H1 (cell line): ENCODE results near the gene KPNA6. TPM values are rescaled to one million over a fixed set of nuclear protein-coding genes. Genes with fewer than 3 reads are reported as not detected.

Source experiments
- ASH2L ChIP-seq: fragments of 200-600, 300-600 bp; sonication (generic); IDR thresholded peaks from one replicate; pipeline ENCODE4 v1.7.1; 2017; ENCODE audit warnings: low read length
- CEBPB ChIP-seq: IDR thresholded peaks from 2 replicates; pipeline ENCODE4 v1.6.1; 2012; ENCODE audit warnings: low read depth, low read length
- POLR2AphosphoS5 ChIP-seq: IDR thresholded peaks from 2 replicates; pipeline ENCODE4 v1.6.1; 2011; ENCODE audit warnings: low read depth, low read length
- SIN3A ChIP-seq, 2 experiments: IDR thresholded peaks in 1 of 2; conservative IDR thresholded peaks in 1 of 2; 2 replicates each; pipeline ENCODE4 v1.6.1; 2011 to 2012; ENCODE audit warnings: low read length in 2 of 2, improper control_type of control experiment in 1 of 2, low read depth in 1 of 2, mild to moderate bottlenecking in 1 of 2
- USF2 ChIP-seq: IDR thresholded peaks from 2 replicates; pipeline ENCODE4 v1.6.1; 2011; ENCODE audit warnings: low read length, improper control_type of control experiment
- YY1 ChIP-seq: IDR thresholded peaks from 2 replicates; pipeline ENCODE4 v1.6.1; 2011; ENCODE audit warnings: low read depth, mild to moderate bottlenecking, low read length
- polyA plus RNA-seq, 7 experiments: library from polyadenylated mRNA; depleted of rRNA in 3 of 7; stranded (reverse) in 5 of 7; unstranded in 2 of 7; fragments of >200 nt in 5 of 7; fragments of 200-250 nt in 2 of 7; gene quantifications; 1 replicate in 5 of 7; 2 replicates in 1 of 7; 4 replicates in 1 of 7; pipeline versions ENCODE4 v1.2.1 to v1.2.3, GENCODE V29; 2011 to 2013; ENCODE audit warnings: missing spikeins in 2 of 7, mixed read lengths in 2 of 7
- total RNA-seq: library from RNA; stranded (reverse); fragmentation: NEBNext Ultra II Directional; extraction: Animal tissue kit (Norgen Biotek cat#: 25700); gene quantifications from 2 replicates; pipeline ENCODE4 v1.2.1, GENCODE V29; 2021
- TF ChIP-seq, protein P1 (sequence below): fragments of 300-600 bp; sonication (generic); IDR thresholded peaks from 2 replicates; pipeline ENCODE4 v1.7.1; 2012; ENCODE audit warnings: low read length, moderate library complexity, mild to moderate bottlenecking, inconsistent platforms; ENCODE audit not compliant: insufficient replicate concordance
- TF ChIP-seq, protein P2 (sequence below): IDR thresholded peaks from 2 replicates; pipeline ENCODE4 v1.6.1; 2012; ENCODE audit warnings: low read length, inconsistent platforms

Gene KPNA6
- total and polyA plus RNA-seq, 2 of the 8 experiments (the other 6 are each of a cell fraction or from before 2014, with no cell fraction given) = 24.2 to 120 TPM

DNA sequence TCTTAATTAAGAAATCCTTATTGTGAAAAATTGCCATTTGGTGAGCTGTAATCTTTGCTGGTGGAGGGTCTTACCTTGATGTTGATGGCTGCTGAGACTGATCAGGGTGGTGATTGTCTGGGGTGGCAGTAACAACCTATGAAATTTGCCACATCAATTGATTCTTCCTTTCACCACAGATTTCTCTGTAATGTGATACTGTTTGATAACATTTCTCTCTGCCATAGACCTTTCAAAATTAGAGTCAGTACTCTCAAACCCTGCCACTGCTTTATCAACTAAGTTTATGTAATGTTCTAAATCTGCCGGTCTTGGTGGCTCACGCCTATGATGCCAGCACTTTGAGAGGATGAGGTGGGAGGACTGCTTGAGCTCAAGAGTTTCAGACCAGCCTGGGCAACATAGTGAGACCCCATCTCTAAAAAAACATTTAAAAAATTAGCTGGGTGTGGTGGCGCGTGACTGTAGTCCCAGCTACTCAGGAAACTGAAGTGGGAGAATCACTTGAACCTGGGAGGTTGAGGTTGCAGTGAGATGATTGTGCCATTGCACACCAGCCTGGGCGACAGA is 5.0 kb downstream of the KPNA6 start (continued):
- TF ChIP-seq, protein P1, sequence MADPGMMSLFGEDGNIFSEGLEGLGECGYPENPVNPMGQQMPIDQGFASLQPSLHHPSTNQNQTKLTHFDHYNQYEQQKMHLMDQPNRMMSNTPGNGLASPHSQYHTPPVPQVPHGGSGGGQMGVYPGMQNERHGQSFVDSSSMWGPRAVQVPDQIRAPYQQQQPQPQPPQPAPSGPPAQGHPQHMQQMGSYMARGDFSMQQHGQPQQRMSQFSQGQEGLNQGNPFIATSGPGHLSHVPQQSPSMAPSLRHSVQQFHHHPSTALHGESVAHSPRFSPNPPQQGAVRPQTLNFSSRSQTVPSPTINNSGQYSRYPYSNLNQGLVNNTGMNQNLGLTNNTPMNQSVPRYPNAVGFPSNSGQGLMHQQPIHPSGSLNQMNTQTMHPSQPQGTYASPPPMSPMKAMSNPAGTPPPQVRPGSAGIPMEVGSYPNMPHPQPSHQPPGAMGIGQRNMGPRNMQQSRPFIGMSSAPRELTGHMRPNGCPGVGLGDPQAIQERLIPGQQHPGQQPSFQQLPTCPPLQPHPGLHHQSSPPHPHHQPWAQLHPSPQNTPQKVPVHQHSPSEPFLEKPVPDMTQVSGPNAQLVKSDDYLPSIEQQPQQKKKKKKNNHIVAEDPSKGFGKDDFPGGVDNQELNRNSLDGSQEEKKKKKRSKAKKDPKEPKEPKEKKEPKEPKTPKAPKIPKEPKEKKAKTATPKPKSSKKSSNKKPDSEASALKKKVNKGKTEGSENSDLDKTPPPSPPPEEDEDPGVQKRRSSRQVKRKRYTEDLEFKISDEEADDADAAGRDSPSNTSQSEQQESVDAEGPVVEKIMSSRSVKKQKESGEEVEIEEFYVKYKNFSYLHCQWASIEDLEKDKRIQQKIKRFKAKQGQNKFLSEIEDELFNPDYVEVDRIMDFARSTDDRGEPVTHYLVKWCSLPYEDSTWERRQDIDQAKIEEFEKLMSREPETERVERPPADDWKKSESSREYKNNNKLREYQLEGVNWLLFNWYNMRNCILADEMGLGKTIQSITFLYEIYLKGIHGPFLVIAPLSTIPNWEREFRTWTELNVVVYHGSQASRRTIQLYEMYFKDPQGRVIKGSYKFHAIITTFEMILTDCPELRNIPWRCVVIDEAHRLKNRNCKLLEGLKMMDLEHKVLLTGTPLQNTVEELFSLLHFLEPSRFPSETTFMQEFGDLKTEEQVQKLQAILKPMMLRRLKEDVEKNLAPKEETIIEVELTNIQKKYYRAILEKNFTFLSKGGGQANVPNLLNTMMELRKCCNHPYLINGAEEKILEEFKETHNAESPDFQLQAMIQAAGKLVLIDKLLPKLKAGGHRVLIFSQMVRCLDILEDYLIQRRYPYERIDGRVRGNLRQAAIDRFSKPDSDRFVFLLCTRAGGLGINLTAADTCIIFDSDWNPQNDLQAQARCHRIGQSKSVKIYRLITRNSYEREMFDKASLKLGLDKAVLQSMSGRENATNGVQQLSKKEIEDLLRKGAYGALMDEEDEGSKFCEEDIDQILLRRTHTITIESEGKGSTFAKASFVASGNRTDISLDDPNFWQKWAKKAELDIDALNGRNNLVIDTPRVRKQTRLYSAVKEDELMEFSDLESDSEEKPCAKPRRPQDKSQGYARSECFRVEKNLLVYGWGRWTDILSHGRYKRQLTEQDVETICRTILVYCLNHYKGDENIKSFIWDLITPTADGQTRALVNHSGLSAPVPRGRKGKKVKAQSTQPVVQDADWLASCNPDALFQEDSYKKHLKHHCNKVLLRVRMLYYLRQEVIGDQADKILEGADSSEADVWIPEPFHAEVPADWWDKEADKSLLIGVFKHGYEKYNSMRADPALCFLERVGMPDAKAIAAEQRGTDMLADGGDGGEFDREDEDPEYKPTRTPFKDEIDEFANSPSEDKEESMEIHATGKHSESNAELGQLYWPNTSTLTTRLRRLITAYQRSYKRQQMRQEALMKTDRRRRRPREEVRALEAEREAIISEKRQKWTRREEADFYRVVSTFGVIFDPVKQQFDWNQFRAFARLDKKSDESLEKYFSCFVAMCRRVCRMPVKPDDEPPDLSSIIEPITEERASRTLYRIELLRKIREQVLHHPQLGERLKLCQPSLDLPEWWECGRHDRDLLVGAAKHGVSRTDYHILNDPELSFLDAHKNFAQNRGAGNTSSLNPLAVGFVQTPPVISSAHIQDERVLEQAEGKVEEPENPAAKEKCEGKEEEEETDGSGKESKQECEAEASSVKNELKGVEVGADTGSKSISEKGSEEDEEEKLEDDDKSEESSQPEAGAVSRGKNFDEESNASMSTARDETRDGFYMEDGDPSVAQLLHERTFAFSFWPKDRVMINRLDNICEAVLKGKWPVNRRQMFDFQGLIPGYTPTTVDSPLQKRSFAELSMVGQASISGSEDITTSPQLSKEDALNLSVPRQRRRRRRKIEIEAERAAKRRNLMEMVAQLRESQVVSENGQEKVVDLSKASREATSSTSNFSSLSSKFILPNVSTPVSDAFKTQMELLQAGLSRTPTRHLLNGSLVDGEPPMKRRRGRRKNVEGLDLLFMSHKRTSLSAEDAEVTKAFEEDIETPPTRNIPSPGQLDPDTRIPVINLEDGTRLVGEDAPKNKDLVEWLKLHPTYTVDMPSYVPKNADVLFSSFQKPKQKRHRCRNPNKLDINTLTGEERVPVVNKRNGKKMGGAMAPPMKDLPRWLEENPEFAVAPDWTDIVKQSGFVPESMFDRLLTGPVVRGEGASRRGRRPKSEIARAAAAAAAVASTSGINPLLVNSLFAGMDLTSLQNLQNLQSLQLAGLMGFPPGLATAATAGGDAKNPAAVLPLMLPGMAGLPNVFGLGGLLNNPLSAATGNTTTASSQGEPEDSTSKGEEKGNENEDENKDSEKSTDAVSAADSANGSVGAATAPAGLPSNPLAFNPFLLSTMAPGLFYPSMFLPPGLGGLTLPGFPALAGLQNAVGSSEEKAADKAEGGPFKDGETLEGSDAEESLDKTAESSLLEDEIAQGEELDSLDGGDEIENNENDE = no peak
- TF ChIP-seq CEBPB (no peak), ASH2L (no peak), YY1 (no peak), POLR2AphosphoS5 (no peak), SIN3A (conservative IDR thresholded peaks at IDR 0.05 in 1 of 2, IDR thresholded peaks at IDR 0.05 in 1 of 2; ENCODE audit: low read depth in 1 of 2, low read length in 2 of 2) (no peak), USF2 (no peak)
- TF ChIP-seq, protein P2, sequence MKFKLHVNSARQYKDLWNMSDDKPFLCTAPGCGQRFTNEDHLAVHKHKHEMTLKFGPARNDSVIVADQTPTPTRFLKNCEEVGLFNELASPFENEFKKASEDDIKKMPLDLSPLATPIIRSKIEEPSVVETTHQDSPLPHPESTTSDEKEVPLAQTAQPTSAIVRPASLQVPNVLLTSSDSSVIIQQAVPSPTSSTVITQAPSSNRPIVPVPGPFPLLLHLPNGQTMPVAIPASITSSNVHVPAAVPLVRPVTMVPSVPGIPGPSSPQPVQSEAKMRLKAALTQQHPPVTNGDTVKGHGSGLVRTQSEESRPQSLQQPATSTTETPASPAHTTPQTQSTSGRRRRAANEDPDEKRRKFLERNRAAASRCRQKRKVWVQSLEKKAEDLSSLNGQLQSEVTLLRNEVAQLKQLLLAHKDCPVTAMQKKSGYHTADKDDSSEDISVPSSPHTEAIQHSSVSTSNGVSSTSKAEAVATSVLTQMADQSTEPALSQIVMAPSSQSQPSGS = no peak
